ENCODE data around the gene CBFA2T3. TPM values are rescaled to one million over a fixed set of nuclear protein-coding genes. Genes with fewer than 3 reads are reported as not detected.

Gene CBFA2T3
- polyA plus RNA-seq, 3 donors from 2014 or later = 0.49 to 0.76 TPM; not detected in 1

DNA sequence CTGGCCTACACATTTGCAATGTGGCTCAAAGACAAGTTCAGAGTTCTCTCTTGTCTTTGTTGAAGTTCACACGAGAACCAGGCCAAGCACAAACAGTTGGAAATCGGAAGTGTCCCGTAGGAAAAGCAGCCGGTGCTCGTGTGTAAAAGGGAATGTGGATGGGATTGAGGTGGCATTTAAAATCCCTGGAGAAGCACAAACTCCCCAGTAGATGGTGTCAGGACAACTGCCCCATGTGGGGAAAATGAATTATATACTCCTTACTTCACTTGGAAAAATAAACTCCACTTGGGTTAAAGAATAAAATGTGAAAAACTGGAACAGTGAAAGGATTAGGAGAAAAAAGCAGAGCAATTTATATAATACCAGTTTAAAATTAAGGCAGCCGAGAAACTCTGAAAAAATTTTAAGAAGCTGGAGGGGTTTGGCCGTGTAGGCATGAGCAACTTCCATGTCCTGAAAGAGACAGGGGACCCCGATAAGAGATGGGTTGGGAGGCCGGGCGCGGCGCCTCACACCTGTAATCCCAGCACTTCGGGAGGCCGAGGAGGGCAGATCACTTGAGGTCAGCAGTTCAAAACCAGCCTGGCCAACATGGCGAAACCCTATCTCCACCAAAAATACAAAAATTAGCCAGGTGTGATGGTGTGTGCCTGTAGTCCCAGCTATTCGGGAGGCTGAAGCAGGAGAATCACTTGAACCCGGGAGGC, 28.1 kb downstream of the CBFA2T3 start:
- H3K9me3 Mint-ChIP-seq = peaks cover 0 to 1% (median 0%) of the 10 kb centered on the region in 6 donors
- no peaks in the 10 kb centered on the region for H3K36me3 Mint-ChIP-seq
- H3K27me3 Mint-ChIP-seq (ENCODE audit: low read depth in 3 of 3) = peaks cover under 1 to 12% (median 4%) of the 10 kb centered on the region in 3 donors
- no peaks in the 10 kb centered on the region for H3K4me1 Mint-ChIP-seq
- no peak overlapping the region for H3K27ac Mint-ChIP-seq
- no peak for DNase-seq
- H3K4me3 Mint-ChIP-seq = no peak overlapping the region

DNA sequence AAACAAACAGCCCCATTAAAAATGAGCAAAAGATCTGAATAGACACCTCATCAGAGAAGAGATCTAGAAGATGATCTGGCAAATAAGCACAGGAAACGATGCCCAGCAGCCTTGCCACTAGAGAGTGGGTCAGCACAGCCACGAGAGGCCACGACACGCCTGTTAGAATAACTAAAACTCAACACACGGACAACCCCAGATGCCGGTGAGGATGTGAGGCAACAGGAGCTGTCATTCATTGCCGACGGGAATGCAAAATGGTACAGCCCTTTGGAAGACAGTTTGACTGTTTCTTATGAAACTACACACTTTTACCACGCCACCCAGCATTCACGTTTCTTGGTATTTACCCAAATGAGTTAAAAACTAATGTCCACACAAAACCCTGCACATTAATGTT, 31.5 kb downstream of the CBFA2T3 start:
- H3K4me3 Mint-ChIP-seq = no peak overlapping the region
- no peak overlapping the region for H3K27ac Mint-ChIP-seq
- H3K27me3 Mint-ChIP-seq (ENCODE audit: low read depth in 3 of 3) = peaks cover 3 to 13% (median 12%) of the 10 kb centered on the region in 3 donors
- H3K9me3 Mint-ChIP-seq = peaks cover 0 to 1% (median 0%) of the 10 kb centered on the region in 6 donors
- H3K4me1 Mint-ChIP-seq = peaks cover 7 to 8% of the 10 kb centered on the region in 2 donors
- no peaks in the 10 kb centered on the region for H3K36me3 Mint-ChIP-seq
- no peak for DNase-seq

DNA sequence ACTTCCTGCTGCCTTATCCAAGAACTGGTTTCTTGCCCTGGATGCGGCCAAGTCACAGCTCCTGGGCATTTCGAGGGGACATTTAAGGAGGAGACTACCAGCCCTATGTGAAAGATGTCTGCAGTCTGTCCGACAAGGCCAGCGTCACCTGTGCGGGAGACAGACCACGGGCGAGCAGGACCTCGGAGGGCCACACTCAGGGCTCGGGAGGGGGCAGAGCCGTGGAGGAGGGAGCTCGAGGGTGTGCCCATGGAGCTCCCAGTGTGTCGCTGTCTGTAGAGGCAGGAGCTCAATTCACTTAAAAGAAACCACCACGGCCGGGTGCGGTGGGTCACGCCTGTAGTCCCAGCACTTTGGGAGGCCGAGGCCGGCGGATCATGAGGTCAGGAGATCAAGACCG, 33.3 kb downstream of the CBFA2T3 start:
- DNase-seq = no peak
- Mint-ChIP-seq H3K9me3 (peaks cover 0 to 1% (median 0%) of the 10 kb centered on the region in 6 donors), H3K27ac (no peak overlapping the region), H3K36me3 (no peaks in the 10 kb centered on the region), H3K27me3 (ENCODE audit: low read depth in 3 of 3) (peaks cover 9 to 20% (median 13%) of the 10 kb centered on the region in 3 donors), H3K4me3 (peak overlapping the region in 1 of 5 donors; percentile 21), H3K4me1 (peaks cover 8 to 9% of the 10 kb centered on the region in 2 donors)

DNA sequence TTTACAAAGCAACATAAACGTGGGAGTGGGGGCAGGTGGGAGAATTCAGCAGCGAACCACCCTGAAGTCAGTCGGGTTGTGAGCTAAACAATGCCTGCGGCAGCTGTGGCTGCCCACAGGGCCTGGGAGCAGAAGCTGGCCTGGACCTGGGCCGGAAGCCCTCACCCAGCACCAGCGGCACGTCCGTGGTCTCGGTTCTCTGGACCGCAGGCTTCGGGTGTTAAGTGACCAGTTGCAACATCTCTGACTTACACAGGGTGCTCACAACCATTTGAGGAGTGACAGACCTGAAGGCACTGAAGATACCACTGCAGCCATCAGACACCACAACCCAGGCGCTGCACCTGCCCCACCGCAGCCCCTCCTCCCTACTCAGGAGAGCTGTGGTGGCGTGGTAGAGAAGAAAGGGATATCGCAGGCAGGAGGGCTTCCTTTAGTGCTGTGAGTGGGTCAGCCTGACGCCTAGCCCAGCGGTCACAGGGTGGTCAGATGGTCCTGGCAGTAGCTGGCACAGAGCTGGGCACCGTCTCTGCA, 33.8 kb downstream of the CBFA2T3 start:
- Mint-ChIP-seq H3K27ac (no peak overlapping the region), H3K4me1 (peaks cover 8 to 9% of the 10 kb centered on the region in 2 donors), H3K27me3 (ENCODE audit: low read depth in 3 of 3) (peaks cover 9 to 20% (median 13%) of the 10 kb centered on the region in 3 donors), H3K9me3 (no peaks in the 10 kb centered on the region), H3K4me3 (peak overlapping the region in 4 of 5 donors; percentile 10 to 44 (median 16)), H3K36me3 (no peaks in the 10 kb centered on the region)
- peak; percentile 47 to 51 (median 49) for DNase-seq

DNA sequence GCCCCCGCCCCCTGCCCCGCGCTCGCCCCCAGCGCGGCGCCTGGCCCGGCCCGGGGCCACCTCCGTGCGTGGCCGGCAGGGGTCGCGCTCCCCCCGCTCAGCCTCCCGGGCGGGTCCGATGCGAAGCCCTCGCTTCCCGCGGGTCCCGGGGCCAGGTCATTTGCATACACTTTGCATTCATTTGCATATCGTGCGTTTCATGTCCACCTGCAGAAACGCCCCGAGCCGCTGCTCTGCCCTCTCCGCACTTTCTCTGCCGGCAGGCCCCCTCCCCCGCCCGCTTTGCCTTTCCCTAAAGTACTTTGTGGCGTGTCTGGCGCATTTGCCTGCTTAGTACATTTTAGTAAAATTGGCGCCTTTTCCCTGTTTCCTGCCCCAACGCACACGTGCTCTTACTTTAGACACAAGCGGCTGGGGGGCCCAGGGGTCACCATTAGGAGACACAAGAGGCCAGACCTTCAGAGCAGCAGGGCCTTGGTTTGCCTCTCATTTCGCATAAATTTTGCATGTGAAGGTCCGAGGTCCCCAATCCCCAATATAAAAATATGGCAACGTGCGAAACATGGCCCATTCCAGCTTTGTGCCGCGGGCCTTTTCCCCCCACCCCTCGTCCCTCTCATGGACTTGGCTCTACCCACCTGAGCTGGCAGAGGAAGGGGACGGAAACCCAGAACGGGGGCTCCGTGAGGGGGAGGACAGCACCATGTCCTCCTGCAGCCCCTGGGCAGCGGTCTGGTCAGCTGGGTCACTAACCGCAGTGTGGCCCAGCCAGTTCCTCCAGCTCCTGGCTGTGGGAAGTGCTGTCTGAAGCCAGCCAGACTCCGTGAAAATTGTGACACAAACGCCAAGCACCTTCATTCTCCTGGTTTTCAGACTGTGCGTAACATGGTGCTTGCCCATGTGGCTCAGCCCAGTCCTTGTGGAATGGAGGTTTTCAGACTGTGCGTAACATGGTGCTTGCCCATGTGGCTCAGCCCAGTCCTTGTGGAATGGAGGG, 34.8 kb downstream of the CBFA2T3 start:
- Mint-ChIP-seq H3K9me3 (no peaks in the 10 kb centered on the region), H3K36me3 (no peaks in the 10 kb centered on the region), H3K4me1 (peaks cover 8 to 9% of the 10 kb centered on the region in 2 donors), H3K4me3 (peak overlapping the region in 4 of 5 donors; percentile 18 to 64 (median 50)), H3K27me3 (ENCODE audit: low read depth in 3 of 3) (peaks cover 10 to 27% (median 15%) of the 10 kb centered on the region in 3 donors), H3K27ac (no peak overlapping the region)
- peak; percentile 30 to 43 (median 38) for DNase-seq

DNA sequence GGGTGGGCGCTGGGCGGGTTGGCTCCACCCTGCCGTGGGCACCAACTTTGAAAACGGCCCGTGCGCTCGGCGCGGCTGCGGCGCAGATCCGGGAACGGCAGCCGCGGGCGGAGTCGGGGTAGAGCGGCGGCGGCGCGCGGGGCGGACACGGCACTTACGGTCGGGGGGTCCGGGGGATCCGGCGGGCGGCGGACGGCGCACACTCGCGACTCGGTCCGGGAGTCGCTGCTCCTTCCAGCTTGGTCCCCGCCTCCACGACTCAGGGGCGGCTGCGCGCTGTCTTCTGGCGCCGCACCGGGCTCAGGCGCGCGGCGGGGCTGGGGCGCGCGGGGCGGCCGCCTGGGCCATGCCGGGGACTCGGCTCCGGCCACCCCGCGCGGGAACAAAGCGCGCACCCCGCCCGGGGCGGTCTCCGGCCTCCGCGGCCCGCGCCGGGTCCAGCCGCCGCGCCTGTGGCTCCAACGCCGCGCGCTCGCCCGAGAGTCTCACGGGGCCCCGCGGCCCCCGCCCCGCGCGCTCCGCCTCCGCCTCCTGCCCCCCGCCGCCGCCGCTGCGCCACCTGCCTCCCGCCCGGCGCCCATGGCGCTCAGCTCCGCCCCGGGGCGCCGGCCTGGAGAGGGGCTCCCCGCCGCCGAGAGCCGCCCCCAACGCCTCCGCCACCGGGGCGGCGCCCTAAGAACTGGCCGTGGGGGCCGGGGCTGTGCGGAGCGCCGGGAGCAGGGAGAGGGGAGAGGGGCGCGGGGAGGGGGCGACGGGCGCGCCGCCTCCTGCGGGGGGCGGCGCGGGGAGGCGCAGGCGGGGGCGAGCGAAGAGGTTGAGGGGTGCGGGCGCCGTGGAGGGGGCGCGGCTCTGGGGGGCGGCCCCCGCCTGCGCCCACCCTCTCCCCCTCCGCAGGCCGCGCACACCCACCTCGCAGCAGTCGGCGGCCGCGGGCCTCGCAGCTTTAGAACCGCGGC, 35.9 kb downstream of the CBFA2T3 start:
- Mint-ChIP-seq H3K27me3 (ENCODE audit: low read depth in 3 of 3) (peaks cover 10 to 25% (median 17%) of the 10 kb centered on the region in 3 donors), H3K9me3 (peaks cover 0 to 1% (median 0%) of the 10 kb centered on the region in 6 donors), H3K4me1 (peaks cover 8 to 9% of the 10 kb centered on the region in 2 donors), H3K27ac (no peak overlapping the region), H3K4me3 (no peak overlapping the region), H3K36me3 (no peaks in the 10 kb centered on the region)
- no peak for DNase-seq

DNA sequence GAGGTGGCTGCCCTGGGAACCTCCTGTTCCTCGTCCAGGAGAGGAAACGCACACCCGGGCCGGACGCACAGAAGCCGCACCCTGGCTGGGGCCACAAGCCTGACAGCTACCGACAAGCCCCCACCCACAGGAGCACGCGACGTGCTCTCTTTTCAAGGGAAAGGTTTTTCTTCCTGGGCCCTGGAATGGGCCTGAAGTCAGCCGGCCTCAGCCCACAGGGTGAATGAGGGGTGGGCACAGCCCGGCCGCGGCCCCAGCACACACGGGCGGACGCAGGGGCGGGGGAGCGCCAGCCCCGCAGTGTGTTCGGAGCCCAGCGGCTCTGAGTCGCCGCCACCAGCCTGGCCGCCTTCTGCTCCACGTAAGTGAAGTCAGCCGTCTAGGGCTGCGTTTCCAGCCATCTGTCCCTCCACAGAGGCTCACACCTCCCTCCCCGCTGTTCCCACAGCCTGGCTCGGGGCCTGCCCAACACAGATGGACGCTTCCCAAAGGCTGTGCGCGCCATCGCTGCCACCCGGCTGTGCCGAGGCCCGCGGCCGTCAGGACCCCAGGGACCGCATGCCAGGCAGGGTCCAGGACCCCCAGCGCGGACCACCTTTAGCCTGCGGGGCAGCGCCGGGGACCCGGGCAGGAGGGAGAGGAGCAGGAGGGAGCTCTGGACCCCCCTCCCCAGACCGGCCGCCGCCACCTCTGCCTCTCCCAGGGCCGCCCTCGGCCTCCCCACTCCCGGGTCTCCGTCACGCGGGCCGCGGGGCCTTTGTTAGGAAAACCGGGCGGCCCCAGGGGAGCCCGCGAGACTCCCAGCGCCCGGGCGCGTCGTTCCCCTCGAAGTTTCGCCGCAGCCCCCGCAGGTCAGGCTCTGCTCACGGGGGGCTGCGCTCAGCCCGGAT, 36.8 kb downstream of the CBFA2T3 start:
- Mint-ChIP-seq H3K9me3 (peaks cover 0 to 1% (median 0%) of the 10 kb centered on the region in 6 donors), H3K27ac (no peak overlapping the region), H3K27me3 (ENCODE audit: low read depth in 3 of 3) (peaks cover 10 to 23% (median 10%) of the 10 kb centered on the region in 3 donors), H3K36me3 (no peaks in the 10 kb centered on the region), H3K4me3 (no peak overlapping the region), H3K4me1 (peaks cover 8 to 9% of the 10 kb centered on the region in 2 donors)
- no peak for DNase-seq

DNA sequence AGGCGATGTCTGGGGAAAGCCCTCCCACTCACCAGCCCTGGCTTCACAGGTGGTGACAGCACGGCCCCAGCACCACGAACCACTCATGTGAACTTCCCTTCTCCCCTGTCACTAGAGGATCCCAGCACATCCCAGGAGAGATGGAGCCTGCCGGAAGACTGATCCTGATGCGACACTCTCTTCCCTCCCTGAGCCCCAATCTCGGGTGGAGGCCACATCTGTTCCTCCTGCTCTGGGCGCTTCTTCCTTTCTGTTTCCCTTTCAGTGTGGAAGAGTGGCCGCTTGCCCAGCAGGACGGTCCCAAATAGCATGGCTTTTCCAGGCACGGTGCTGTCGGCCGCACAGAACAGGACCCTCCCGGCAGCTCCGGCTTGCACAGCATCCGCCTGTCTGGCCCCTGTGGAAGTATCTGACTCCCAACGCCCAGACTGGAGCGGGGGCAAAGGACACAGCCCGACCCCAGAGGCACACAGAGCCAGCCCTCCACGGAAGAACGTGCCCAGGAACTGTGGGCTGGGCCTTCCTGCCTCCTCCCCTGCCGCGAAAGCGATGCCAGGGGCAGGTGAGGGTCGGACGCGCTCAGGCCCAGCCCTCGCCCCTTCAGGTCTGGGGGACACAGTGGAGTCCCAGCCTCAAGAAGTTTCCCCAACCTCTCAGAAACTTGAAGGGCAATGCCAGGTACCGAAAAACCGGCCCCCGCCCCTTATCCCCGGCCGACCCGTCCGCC, 37.6 kb downstream of the CBFA2T3 start:
- Mint-ChIP-seq H3K27ac (no peak overlapping the region), H3K27me3 (ENCODE audit: low read depth in 3 of 3) (peaks cover 10 to 23% (median 11%) of the 10 kb centered on the region in 3 donors), H3K4me1 (peaks cover 8 to 9% of the 10 kb centered on the region in 2 donors), H3K9me3 (peaks cover 0 to 1% (median 0%) of the 10 kb centered on the region in 6 donors), H3K36me3 (no peaks in the 10 kb centered on the region), H3K4me3 (peak overlapping the region in 4 of 5 donors; percentile 10 to 58 (median 46))
- DNase-seq = no peak

DNA sequence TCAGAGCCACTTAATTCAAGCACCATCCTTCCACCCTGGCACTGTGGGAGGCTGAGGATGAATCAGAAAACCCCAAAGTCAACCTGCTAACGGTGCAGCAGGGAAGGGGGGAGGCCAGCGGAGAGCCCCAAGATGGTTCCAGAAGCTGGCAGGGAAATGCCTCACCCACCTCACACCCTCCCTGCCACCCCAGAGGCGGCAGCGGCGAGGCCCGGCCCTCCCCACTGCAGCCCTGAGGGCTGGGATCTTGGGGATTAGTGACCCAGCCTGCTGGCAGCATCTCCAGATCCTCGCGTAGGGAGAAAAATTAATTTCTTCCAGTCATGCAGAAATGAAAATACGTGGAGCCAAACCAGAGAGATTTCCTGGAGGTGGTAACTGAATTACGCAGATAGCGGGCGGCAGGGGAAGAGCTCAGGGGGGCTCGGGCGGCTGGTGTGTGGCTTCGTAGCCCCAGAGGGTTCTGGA, 38.2 kb downstream of the CBFA2T3 start:
- no peak overlapping the region for H3K27ac Mint-ChIP-seq
- H3K27me3 Mint-ChIP-seq (ENCODE audit: low read depth in 3 of 3) = peaks cover 10 to 23% (median 12%) of the 10 kb centered on the region in 3 donors
- H3K4me1 Mint-ChIP-seq = peaks cover 8 to 9% of the 10 kb centered on the region in 2 donors
- no peak for DNase-seq
- peak overlapping the region in 2 of 5 donors; percentile 17 to 58 for H3K4me3 Mint-ChIP-seq
- peaks cover 0 to 1% (median 0%) of the 10 kb centered on the region in 6 donors for H3K9me3 Mint-ChIP-seq
- no peaks in the 10 kb centered on the region for H3K36me3 Mint-ChIP-seq

DNA sequence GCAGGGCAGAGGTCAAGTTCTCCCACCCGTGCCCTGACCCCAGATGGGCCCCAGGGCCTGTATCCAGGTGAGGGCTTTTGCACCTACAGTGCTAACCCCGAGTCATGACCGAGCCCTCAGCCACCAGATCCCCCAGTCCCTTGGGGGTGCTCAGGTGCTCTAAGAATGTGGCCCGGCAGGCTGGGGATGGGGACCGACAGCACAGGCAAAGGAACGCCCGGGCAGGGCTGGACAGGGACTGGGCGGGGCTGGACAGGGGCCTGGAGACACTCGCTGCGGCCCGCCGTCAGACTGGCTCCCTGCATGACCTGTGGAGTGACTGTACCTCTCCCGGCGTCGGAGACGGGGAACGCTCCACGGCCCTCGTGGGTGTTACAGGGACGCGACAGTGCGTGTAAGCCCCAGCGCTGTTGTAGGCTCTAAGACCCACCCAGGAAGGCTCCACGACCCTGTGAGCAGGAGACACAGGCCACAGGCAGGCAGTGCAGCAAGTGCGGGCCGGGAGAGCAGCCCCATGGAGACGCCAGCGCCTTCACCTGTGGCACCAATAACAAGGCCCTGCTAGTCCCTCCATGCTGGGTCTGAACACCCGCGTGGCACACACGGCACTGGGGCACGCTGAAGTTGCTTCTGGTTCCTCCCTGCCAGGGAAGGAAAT, 38.8 kb downstream of the CBFA2T3 start:
- Mint-ChIP-seq H3K9me3 (peaks cover 0 to 1% (median 0%) of the 10 kb centered on the region in 6 donors), H3K27ac (no peak overlapping the region), H3K4me3 (no peak overlapping the region), H3K27me3 (ENCODE audit: low read depth in 3 of 3) (peaks cover 9 to 23% (median 12%) of the 10 kb centered on the region in 3 donors), H3K4me1 (peaks cover 6 to 9% of the 10 kb centered on the region in 2 donors), H3K36me3 (no peaks in the 10 kb centered on the region)
- DNase-seq = no peak

DNA sequence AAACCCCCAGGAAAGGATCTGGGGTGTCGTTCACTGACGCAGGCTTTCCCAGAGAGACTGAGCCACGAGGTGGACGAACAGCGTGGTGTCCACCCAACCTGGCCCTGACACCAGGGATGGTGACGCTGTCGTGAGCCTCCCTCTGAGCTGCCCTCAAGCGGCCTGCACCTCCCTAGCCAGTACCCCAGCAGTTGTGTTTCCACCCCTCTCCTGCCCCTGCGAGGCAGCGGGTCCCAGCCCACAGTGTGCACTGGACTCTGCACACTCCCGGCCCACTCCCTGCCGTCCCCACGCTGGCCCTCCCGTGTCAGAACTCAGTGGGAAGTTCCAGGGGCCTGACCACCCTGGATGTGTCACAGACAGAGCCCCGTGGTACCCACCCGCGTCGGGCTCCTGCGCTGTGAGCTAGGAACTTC, 39.8 kb downstream of the CBFA2T3 start:
- Mint-ChIP-seq H3K36me3 (no peaks in the 10 kb centered on the region), H3K9me3 (peaks cover 0 to 1% (median 0%) of the 10 kb centered on the region in 6 donors), H3K4me1 (peaks cover 0 to 4% of the 10 kb centered on the region in 2 donors), H3K27me3 (ENCODE audit: low read depth in 3 of 3) (peaks cover 9 to 16% (median 11%) of the 10 kb centered on the region in 3 donors), H3K4me3 (no peak overlapping the region), H3K27ac (no peak overlapping the region)
- no peak for DNase-seq

All from immature natural killer cell (primary cell).